GM23248 (cell line): ENCODE measurements around the gene ZNF555. TPM values are rescaled to one million over a fixed set of nuclear protein-coding genes. Genes with fewer than 3 reads are reported as not detected.

Experiments
- DNase-seq: peaks from one replicate; pipeline ENCODE4 v3.0.0-alpha.2; 2015
- H2AFZ ChIP-seq: fragments of 200-600 bp; sonication (generic); 2 replicates; pipeline ENCODE4 v1.6.1; 2016; ENCODE audit warnings: antibody characterized with exemption
- H3F3A ChIP-seq: fragments of 200-600 bp; sonication (generic); 2 replicates; pipeline ENCODE4 v1.6.1; 2016; ENCODE audit warnings: mild to moderate bottlenecking, antibody characterized with exemption, mixed run types; ENCODE audit not compliant: insufficient read depth
- H3K27ac ChIP-seq: fragments of 200-600 bp; sonication (generic); 2 replicates; pipeline ENCODE4 v1.5.1; 2016; ENCODE audit warnings: mild to moderate bottlenecking
- H3K27me3 ChIP-seq: fragments of 200-600 bp; sonication (generic); replicated peaks from 2 replicates; pipeline ENCODE4 v1.6.1; 2016; ENCODE audit warnings: mild to moderate bottlenecking; ENCODE audit not compliant: insufficient read depth
- H3K36me3 ChIP-seq: fragments of 200-600 bp; sonication (generic); 2 replicates; pipeline ENCODE4 v1.6.1; 2016; ENCODE audit warnings: low read depth, mild to moderate bottlenecking
- H3K4me1 ChIP-seq: fragments of 200-600 bp; sonication (generic); 2 replicates; pipeline ENCODE4 v1.6.1; 2016; ENCODE audit warnings: mild to moderate bottlenecking; ENCODE audit not compliant: insufficient read depth
- H3K4me2 ChIP-seq: fragments of 200-600 bp; sonication (generic); one replicate; pipeline ENCODE4 v1.6.1; 2016; ENCODE audit warnings: mild to moderate bottlenecking; ENCODE audit not compliant: unreplicated experiment
- H3K4me3 ChIP-seq: fragments of 200-600 bp; sonication (generic); 2 replicates; pipeline ENCODE4 v1.5.1; 2016; ENCODE audit warnings: mild to moderate bottlenecking
- H3K79me2 ChIP-seq: fragments of 200-600 bp; sonication (generic); 2 replicates; pipeline ENCODE4 v1.6.1; 2016; ENCODE audit warnings: mild to moderate bottlenecking; ENCODE audit not compliant: insufficient read depth
- H3K9ac ChIP-seq: fragments of 200-600 bp; sonication (generic); 2 replicates; pipeline ENCODE4 v1.6.1; 2016; ENCODE audit warnings: mild to moderate bottlenecking
- H3K9me2 ChIP-seq: fragments of 200-600 bp; sonication (generic); 2 replicates; pipeline ENCODE4 v1.6.1; 2016; ENCODE audit warnings: mixed run types, mild to moderate bottlenecking, moderate library complexity; ENCODE audit not compliant: insufficient read depth
- H3K9me3 ChIP-seq: fragments of 200-600 bp; sonication (generic); one replicate; pipeline ENCODE4 v1.6.1; 2017; ENCODE audit warnings: low read depth
- H4K20me1 ChIP-seq: fragments of 200-600 bp; sonication (generic); 2 replicates; pipeline ENCODE4 v1.6.0; 2016; ENCODE audit not compliant: insufficient read depth
- EZH2 ChIP-seq: fragments of 200-600 bp; sonication (generic); IDR thresholded peaks from 2 replicates; pipeline ENCODE4 v1.6.1; 2018; ENCODE audit warnings: antibody characterized with exemption, mild to moderate bottlenecking; ENCODE audit not compliant: insufficient read depth, poor library complexity, severe bottlenecking
- EZH2phosphoT487 ChIP-seq: fragments of 200-600 bp; sonication (generic); IDR thresholded peaks from 2 replicates; pipeline ENCODE4 v1.6.1; 2018; ENCODE audit warnings: antibody characterized with exemption, moderate library complexity, mild to moderate bottlenecking, low read depth; ENCODE audit not compliant: insufficient read depth
- WGBS, 2 experiments: methylation state at CpG; one replicate each; pipeline ENCODE4 v1.1.6; 2015 to 2017; ENCODE audit warnings: low lambda C conversion rate in 2 of 2, low coverage in 1 of 2; ENCODE audit errors: missing lambda C conversion rate in 2 of 2; 5-methylcytosine and 5-hydroxymethylcytosine counted together
- in situ Hi-C: fragments of 300-500 bp; cut with MboI; formaldehyde crosslinking; loops from 2 replicates; pipeline ENCODE4 v1.15.0; 2020
- polyA plus RNA-seq: library from polyadenylated mRNA; unstranded; fragments of >200 nt; fragmentation: Nextera tagmentation; extraction: Ambion mirVana; gene quantifications from 2 replicates; pipeline ENCODE4 v1.2.1, GENCODE V29; 2016
- total RNA-seq: library from RNA; depleted of rRNA; stranded (reverse); fragments of >200 nt; shearing (Covaris generic); gene quantifications from 2 replicates; pipeline ENCODE4 v1.2.3, GENCODE V29; 2014

The ZNF555 gene
- total and polyA plus RNA-seq, 2 experiments from 2014 or later = 4.3 to 6.2 TPM

DNA sequence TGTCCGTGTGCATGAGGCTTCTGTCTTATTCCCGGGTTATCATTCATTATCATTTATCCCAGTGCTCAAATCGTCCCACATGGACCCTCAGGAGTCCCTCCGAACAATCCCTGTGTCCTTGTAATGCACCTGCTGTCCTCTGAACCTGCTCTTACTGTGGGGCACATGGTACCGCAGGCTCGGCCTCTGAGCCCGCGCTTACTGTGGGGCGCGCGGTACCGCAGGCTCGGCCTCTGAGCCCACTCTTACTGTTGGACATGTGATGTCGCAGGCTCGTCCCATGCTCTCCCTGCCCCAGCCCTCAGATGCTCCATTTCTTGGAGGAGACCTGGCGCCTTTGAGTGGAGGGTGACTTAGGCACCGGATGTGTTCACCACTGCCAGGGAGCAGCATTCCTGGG is 38.4 kb upstream of the ZNF555 start:
- DNase-seq = no peak
- no peaks in the 10 kb centered on the region for H3K27me3 ChIP-seq

DNA sequence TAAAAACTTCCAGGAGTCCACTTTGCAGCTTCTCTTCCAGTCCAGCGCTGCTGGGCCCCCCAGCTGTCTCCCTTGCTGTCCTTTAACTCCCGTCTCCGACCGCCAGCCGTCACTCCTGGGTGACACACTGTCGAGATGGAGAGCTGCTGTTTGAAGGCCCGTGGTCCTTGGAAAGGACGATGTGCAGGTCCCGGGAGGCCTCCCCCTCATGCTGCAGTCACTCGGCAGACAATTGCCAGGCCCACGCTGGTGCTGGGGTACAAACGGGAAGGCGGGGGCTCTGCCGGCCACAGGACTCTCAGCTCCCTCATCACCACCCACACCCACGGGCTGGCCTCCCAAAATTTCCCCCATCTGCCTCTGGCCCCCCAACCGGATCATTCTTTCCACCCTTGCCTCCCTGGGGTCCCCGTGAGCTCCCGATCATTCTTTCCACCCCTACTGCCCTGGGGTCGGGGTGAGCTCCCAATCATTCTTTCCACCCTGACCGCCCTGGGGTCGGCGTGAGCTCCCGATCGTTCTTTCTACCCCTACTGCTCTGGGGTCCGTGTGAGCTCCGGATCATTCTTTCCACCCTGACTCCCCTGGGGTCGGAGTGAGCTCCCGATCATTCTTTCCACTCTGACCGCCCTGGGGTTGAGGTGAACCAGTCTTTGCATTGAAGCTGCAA is 37.7 kb upstream of the ZNF555 start:
- no peak overlapping the region for H3K27ac ChIP-seq
- in situ Hi-C loops = no loop called here
- no peak overlapping the region for H2AFZ ChIP-seq
- H3K27me3 ChIP-seq = no peaks in the 10 kb centered on the region
- no peak for DNase-seq
- no peak overlapping the region for H3K9ac ChIP-seq
- H3K9me2 ChIP-seq = no peaks in the 10 kb centered on the region
- H3K4me3 ChIP-seq = no peak overlapping the region
- TF ChIP-seq EZH2 = no peak
- no peaks in the 10 kb centered on the region for H3K4me1 ChIP-seq
- H3K9me3 ChIP-seq = no peaks in the 10 kb centered on the region
- H4K20me1 ChIP-seq = no peaks in the 10 kb centered on the region
- WGBS, 2 experiments = 92 to 93% methylated on average over 28 of the region's 29 CpGs
- H3F3A ChIP-seq = no peaks in the 10 kb centered on the region
- no peaks in the 10 kb centered on the region; the same call in 1 of the 2 replicates for H3K36me3 ChIP-seq
- H3K79me2 ChIP-seq = no peaks in the 10 kb centered on the region
- H3K4me2 ChIP-seq = no peak overlapping the region

More for the DNA sequence above, 38.4 kb upstream of the ZNF555 start:
- Histone ChIP-seq H3K9me3 (no peaks in the 10 kb centered on the region), H3K9ac (no peak overlapping the region), H3K4me1 (no peaks in the 10 kb centered on the region), H3K36me3 (no peaks in the 10 kb centered on the region; the same call in 1 of the 2 replicates), H2AFZ (no peak overlapping the region), H3K9me2 (no peaks in the 10 kb centered on the region), H3K79me2 (no peaks in the 10 kb centered on the region), H4K20me1 (no peaks in the 10 kb centered on the region), H3K27ac (no peak overlapping the region), H3K4me2 (no peak overlapping the region), H3K4me3 (no peak overlapping the region), H3F3A (no peaks in the 10 kb centered on the region)
- 96 to 97% methylated on average over 17 of the region's 17 CpGs for WGBS, 2 experiments
- no peak for TF ChIP-seq EZH2
- no peak for TF ChIP-seq EZH2phosphoT487
- in situ Hi-C loops = no loop called here

DNA sequence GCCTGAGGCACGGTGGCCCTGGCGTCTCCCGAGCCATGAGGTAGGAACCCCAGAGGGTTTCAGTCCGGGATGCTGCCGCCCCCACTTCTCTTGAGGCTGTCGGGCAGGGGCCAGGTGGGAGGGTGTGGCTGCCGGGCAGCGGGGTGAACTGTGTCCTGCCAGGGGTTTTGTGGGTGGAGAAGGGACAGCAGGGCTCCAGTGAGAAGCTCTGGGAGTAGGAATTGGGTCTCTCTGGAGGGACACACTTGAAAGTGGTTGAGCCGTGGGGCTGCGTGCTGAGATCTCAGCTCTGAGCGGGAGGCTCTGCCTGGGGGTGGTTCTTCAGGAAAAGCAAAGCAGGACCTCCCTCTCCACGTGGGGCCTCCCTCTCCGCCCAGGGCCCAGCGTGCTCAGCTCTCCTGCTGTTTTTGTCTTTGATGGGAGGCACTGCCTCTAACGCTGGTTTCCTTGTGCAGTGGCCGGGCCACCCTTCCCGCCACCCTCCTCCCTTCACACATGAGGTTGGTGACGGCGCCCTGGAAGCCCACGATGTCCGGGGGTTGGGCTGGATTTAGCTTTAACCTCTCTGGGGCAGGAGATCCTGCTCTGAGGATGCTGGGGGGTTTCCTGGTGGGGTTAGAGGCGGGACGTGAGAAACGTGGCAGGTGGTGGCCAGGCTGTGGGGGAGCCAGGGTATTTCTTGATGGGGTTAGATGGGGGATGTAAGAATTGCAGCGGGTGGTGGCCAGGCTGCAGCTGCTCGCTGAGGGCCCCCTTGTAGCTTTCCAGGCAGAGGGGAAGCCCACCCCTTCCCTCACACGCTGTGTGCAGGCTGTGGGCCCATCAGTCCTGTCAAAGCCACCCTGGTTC is 36.9 kb upstream of the ZNF555 start:
- DNase-seq = no peak
- 84 to 88% methylated on average over 26 to 27 of the region's 27 CpGs for WGBS, 2 experiments
- no peaks in the 10 kb centered on the region for H3K79me2 ChIP-seq
- H3K9ac ChIP-seq = no peak overlapping the region
- no peak overlapping the region for H3K4me3 ChIP-seq
- no peaks in the 10 kb centered on the region for H3K27me3 ChIP-seq
- no peaks in the 10 kb centered on the region for H3K9me3 ChIP-seq
- no peak overlapping the region for H3K4me2 ChIP-seq
- no peaks in the 10 kb centered on the region for H4K20me1 ChIP-seq
- TF ChIP-seq EZH2 (no peak), EZH2phosphoT487 (no peak)
- H3K36me3 ChIP-seq = no peaks in the 10 kb centered on the region; the same call in 1 of the 2 replicates
- no peak overlapping the region for H2AFZ ChIP-seq
- H3K9me2 ChIP-seq = no peaks in the 10 kb centered on the region
- no peak overlapping the region for H3K27ac ChIP-seq
- H3K4me1 ChIP-seq = no peaks in the 10 kb centered on the region
- in situ Hi-C loops = no loop called here
- H3F3A ChIP-seq = no peaks in the 10 kb centered on the region

DNA sequence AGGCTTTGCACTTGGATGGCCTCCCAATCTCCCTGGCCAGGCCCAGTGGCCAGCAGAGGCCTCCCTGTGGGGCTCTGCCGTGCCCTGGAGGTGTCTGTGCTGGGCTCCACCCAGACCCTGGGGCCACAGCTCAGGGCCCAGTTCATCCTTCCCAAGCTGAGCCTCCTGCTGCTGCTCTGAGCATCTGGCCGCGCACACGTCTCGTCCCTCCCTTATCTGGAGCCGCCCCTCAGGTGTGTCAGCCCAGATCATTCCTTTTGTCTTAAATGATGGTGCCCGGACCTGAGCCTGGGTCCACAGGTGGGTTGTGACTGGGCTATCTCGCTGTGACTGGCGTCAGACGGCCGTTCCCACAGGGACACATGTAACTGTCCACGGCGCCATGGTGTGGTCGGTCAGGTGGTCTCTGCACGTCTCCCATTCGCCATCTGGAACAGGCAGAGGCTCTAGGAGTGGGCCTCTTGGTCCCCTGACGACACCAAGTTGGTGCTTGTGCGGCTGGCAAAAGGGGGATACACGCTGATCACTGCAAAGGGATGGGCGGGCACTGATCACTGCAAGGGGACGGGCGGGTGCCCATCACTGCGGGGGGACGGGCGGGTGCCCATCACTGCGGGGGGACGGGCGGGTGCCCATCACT is 35.9 kb upstream of the ZNF555 start:
- no peaks in the 10 kb centered on the region; the same call in 1 of the 2 replicates for H3K36me3 ChIP-seq
- WGBS, 2 experiments = 95 to 96% methylated on average over 22 to 25 of the region's 28 CpGs
- H3K9me3 ChIP-seq = no peaks in the 10 kb centered on the region
- H3K4me1 ChIP-seq = no peaks in the 10 kb centered on the region
- no peaks in the 10 kb centered on the region for H4K20me1 ChIP-seq
- no peaks in the 10 kb centered on the region for H3K27me3 ChIP-seq
- H3K9ac ChIP-seq = no peak overlapping the region
- DNase-seq = no peak
- no peak overlapping the region for H3K4me2 ChIP-seq
- H3K4me3 ChIP-seq = no peak overlapping the region
- no peak overlapping the region for H3K27ac ChIP-seq
- TF ChIP-seq EZH2 = no peak
- TF ChIP-seq EZH2phosphoT487 = no peak
- no peaks in the 10 kb centered on the region for H3K79me2 ChIP-seq
- in situ Hi-C loops = no loop called here
- no peak overlapping the region for H2AFZ ChIP-seq
- no peaks in the 10 kb centered on the region for H3K9me2 ChIP-seq
- H3F3A ChIP-seq = no peaks in the 10 kb centered on the region
